ENCODE data around the gene C14orf132. TPM values are rescaled to one million over a fixed set of nuclear protein-coding genes. Genes with fewer than 3 reads are reported as not detected.

C14orf132 gene
- total RNA-seq, 4 donors from 2014 or later, result 3.0 to 13.5 (median 3.9) TPM

DNA sequence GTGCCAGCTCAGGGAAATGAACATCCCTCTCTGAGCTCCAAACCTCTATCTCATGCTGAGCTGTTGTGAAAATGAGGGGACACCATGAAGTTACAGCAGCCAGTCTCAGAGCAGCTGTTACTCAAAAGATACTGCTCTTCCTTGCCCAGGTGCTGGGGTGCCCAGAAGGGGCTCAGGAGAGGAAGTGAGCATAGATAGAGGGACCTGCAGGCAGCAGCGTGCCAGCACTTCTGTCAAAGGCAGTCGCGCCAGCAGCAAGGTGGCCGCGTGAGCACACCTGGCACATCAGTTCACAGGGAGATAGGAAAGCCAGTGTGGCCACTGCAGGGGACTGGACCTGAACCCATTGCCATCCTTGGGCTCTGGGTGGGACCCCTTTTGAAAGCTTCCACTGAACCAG, 27.8 kb downstream of the C14orf132 start:
- no peak for TF ChIP-seq POLR2A (IDR thresholded peaks at IDR 0.05)
- TF ChIP-seq, protein P1, sequence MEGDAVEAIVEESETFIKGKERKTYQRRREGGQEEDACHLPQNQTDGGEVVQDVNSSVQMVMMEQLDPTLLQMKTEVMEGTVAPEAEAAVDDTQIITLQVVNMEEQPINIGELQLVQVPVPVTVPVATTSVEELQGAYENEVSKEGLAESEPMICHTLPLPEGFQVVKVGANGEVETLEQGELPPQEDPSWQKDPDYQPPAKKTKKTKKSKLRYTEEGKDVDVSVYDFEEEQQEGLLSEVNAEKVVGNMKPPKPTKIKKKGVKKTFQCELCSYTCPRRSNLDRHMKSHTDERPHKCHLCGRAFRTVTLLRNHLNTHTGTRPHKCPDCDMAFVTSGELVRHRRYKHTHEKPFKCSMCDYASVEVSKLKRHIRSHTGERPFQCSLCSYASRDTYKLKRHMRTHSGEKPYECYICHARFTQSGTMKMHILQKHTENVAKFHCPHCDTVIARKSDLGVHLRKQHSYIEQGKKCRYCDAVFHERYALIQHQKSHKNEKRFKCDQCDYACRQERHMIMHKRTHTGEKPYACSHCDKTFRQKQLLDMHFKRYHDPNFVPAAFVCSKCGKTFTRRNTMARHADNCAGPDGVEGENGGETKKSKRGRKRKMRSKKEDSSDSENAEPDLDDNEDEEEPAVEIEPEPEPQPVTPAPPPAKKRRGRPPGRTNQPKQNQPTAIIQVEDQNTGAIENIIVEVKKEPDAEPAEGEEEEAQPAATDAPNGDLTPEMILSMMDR (IDR thresholded peaks at IDR 0.05), result no peak
- 74 to 100% methylated on average over 4 to 5 of the region's 5 CpGs for WGBS, 2 donors
- peaks cover 0 to 7% (median 0%) of the 10 kb centered on the region in 3 donors for H3K4me1 ChIP-seq
- intact Hi-C loops (cut with DNase I), result no loop called here
- H3K27me3 ChIP-seq, result no peaks in the 10 kb centered on the region
- no peaks in the 10 kb centered on the region for H3K9me3 ChIP-seq
- DNase-seq, result no peak
- H3K27ac ChIP-seq, result no peak overlapping the region
- no peaks in the 10 kb centered on the region for H3K36me3 ChIP-seq
- H3K4me3 ChIP-seq, result no peak overlapping the region

DNA sequence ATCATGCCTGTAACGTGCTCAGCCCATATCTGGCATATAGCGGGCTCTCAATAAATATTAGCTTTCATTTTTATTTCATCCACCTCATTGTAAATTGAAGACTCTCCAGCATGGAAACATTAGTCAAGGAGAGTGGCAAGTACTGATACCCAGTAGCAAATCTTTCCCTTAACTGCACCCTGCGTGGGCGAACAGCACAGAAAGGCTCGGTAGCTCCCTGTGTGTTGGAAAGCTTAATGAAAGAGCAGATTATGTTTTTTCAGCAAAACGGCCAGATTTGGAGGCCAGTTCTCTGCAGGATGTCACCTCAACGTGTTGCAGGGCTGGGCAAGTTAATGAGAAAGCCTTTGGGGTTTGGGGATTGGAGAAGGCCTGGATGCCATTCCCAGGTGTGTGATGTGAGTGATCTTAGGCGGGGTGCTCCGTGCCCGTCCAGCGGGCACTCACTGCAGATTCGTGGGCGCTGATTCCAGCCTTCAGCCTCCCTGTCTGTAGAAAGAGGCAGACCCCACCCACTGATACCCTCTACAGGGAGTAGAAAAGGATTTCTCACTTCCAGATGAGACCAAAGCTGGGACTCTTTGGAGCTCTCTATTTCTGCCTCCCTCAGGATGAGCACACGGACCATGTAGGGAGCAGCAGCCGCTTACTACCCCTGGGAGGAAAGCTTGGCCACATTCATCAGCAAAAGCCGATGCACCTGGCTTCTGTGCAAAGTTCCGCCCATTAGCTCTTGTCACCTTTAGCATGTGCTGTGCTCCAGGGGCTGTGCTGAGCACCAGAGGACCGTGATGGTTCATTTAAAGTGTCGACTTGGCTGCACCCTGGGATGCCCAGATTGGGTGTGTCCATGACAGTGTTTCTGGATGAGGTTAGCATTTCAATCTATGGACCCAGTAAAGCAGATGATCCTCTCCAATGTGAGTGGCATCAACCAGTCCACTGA, 29.1 kb downstream of the C14orf132 start:
- intact Hi-C loops (cut with DNase I), result no loop called here
- H3K4me1 ChIP-seq, result no peaks in the 10 kb centered on the region
- no peaks in the 10 kb centered on the region for H3K36me3 ChIP-seq
- 76 to 80% methylated on average over 7 to 18 of the region's 19 CpGs for WGBS, 2 donors
- no peaks in the 10 kb centered on the region for H3K27me3 ChIP-seq
- no peak for TF ChIP-seq POLR2A (IDR thresholded peaks at IDR 0.05)
- TF ChIP-seq, protein P1 (IDR thresholded peaks at IDR 0.05), result no peak
- H3K4me3 ChIP-seq, result no peak overlapping the region
- H3K27ac ChIP-seq, result no peak overlapping the region
- no peak for DNase-seq
- no peaks in the 10 kb centered on the region for H3K9me3 ChIP-seq

DNA sequence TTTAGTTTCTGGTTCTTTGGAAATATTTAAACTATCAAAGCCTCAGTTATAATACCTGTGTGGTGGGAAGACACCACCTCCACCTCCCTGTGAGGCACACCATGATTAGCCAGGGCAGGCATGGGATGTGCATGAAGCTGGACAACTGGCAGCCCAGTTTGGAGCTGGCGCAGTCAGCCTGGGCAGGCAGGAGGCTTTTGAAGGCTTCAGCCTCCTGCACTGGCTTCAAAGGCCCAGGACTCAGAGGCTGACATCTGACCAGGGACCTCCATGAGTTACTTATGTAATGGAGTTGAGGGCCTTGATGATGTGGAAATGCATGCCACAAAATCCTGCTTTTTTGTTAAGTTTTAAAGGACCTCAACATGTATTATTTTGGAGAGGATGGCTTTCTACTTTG, 30.3 kb downstream of the C14orf132 start:
- no peak for DNase-seq
- TF ChIP-seq POLR2A (IDR thresholded peaks at IDR 0.05), result no peak
- TF ChIP-seq, protein P1 (IDR thresholded peaks at IDR 0.05), result no peak
- H3K27ac ChIP-seq, result no peak overlapping the region
- no peaks in the 10 kb centered on the region for H3K9me3 ChIP-seq
- 88% methylated on average over 1 of the region's 1 CpG; no CpG with 5 or more reads in 1 of the 2 donors for WGBS, 2 donors
- H3K36me3 ChIP-seq, result no peaks in the 10 kb centered on the region
- no peak overlapping the region for H3K4me3 ChIP-seq
- H3K4me1 ChIP-seq, result no peaks in the 10 kb centered on the region
- intact Hi-C loops (cut with DNase I), result no loop called here
- no peaks in the 10 kb centered on the region for H3K27me3 ChIP-seq

DNA sequence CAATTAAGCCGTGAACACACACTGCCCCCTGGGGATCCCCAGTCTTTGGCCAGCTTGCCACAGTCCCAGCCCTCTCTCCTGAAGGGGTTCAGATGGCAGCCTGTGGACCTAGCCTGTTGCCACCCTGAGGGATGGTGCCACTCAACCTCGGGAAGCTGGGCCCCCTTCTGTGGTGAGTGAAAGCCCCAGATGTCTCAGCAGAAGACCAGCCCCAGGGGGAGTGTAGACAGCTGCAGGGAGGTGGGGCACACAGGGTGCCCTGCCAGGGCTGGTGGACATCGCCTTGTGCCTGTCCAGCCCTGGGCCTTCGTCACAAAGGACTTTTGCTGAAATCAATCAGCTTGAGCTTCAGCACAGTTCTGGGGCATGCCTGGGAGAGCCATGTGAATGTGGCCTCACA, 32.4 kb downstream of the C14orf132 start:
- DNase-seq, result no peak
- Histone ChIP-seq H3K9me3 (no peaks in the 10 kb centered on the region), H3K27me3 (no peaks in the 10 kb centered on the region), H3K4me3 (no peak overlapping the region), H3K4me1 (no peaks in the 10 kb centered on the region), H3K27ac (no peak overlapping the region), H3K36me3 (no peaks in the 10 kb centered on the region)
- no peak for TF ChIP-seq POLR2A (IDR thresholded peaks at IDR 0.05)
- TF ChIP-seq, protein P1 (IDR thresholded peaks at IDR 0.05), result no peak
- WGBS, 2 donors, result 100% methylated on average over 1 of the region's 4 CpGs; no CpG with 5 or more reads in 1 of the 2 donors
- intact Hi-C loops (cut with DNase I), result no loop called here

DNA sequence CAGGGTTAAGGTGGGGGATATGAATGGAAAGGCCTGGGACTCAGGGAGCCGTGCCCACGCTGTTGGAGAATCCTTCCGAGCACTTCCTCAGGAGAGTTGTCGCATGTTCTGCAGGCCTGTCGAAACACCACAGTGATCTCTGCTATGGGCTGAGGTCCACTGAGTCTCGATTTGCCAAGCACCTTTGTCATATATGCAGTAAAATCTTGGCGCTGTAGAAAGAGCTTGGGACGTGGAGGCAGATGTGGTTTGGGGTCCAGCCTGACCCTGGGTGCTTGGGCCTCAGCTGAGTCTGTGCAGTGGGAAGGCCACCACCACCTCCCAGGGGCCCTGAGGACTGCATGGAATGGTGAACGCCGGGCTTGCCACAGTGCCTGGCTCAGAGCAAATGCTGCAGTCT, 32.9 kb downstream of the C14orf132 start:
- no peak for TF ChIP-seq POLR2A (IDR thresholded peaks at IDR 0.05)
- TF ChIP-seq, protein P1 (IDR thresholded peaks at IDR 0.05), result no peak
- no peak for DNase-seq
- no peaks in the 10 kb centered on the region for H3K27me3 ChIP-seq
- H3K9me3 ChIP-seq, result no peaks in the 10 kb centered on the region
- intact Hi-C loops (cut with DNase I), result no loop called here
- H3K36me3 ChIP-seq, result no peaks in the 10 kb centered on the region
- WGBS, 2 donors, result 84 to 90% methylated on average over 3 to 10 of the region's 10 CpGs
- H3K4me1 ChIP-seq, result no peaks in the 10 kb centered on the region
- H3K4me3 ChIP-seq, result no peak overlapping the region
- H3K27ac ChIP-seq, result no peak overlapping the region

Measured in esophagus squamous epithelium (tissue), 5 donors.